ENCODE data around the gene PTPN2. TPM values are rescaled to one million over a fixed set of nuclear protein-coding genes. Genes with fewer than 3 reads are reported as not detected.

The PTPN2 gene
- total RNA-seq, 1 experiment from 2014 or later: 59.8 TPM

DNA sequence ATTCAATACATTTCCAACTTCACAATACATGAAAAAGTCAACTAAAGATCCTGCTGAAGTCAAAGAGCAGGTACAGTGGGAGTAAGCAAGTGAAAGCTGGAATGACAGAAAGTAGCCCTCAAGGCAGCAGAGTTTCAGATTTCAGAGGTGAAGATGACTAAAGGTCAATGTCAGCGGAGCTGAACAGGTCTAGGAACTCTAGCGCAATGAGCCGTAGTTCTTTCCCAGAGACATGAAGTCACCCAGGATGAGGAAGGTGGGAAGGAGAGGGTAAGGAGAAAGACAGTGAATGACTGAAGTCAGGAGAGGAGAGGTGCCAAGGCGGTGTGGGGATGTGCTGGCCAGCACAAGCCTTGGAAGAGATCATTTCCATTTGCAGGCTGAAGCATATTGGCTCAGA lies 28.1 kb downstream of the PTPN2 start:
- H3K4me2 ChIP-seq (ENCODE audit: low read length): no peak overlapping the region
- H4K20me1 ChIP-seq (ENCODE audit: low read length): no peaks in the 10 kb centered on the region
- no peaks in the 10 kb centered on the region for H3K27me3 ChIP-seq (ENCODE audit: low read length)
- H2AFZ ChIP-seq (ENCODE audit: low read length): no peak overlapping the region
- peaks cover 73% of the 10 kb centered on the region for H3K79me2 ChIP-seq (ENCODE audit: low read length)
- H3K27ac ChIP-seq (ENCODE audit: low read length): no peak overlapping the region
- H3K36me3 ChIP-seq (ENCODE audit: low read depth, low read length): peaks cover 31% of the 10 kb centered on the region
- no peak for DNase-seq
- intact Hi-C loops (cut with micrococcal nuclease): no loop called here
- no peaks in the 10 kb centered on the region for H3F3A ChIP-seq (ENCODE audit: low read length, unreplicated experiment)
- ChIA-PET CTCF (no interaction called here), POLR2A (ENCODE audit: unreplicated experiment) (no interaction called here)
- no peaks in the 10 kb centered on the region for H3K9me2 ChIP-seq (replicated peaks; ENCODE audit: low read length)
- H3K9me3 ChIP-seq (ENCODE audit: low read length): no peaks in the 10 kb centered on the region
- no peak overlapping the region for H3K4me3 ChIP-seq (ENCODE audit: low read length)
- TF ChIP-seq EZH2 (IDR thresholded peaks at IDR 0.05; ENCODE audit: low read length, unreplicated experiment) (no peak), EZH2phosphoT487 (IDR thresholded peaks at IDR 0.05; ENCODE audit: borderline replicate concordance, low read length) (no peak), CTCF (conservative IDR thresholded peaks at IDR 0.05; ENCODE audit: low read depth, low read length) (no peak)
- no TSS peak for BruUV-seq (replicated peaks)
- no peak for ATAC-seq
- no peak overlapping the region for H3K9ac ChIP-seq (ENCODE audit: low read length)
- peaks cover 6% of the 10 kb centered on the region; the same call in 1 of the 2 replicates for H3K4me1 ChIP-seq (ENCODE audit: insufficient read depth, low read length)

DNA sequence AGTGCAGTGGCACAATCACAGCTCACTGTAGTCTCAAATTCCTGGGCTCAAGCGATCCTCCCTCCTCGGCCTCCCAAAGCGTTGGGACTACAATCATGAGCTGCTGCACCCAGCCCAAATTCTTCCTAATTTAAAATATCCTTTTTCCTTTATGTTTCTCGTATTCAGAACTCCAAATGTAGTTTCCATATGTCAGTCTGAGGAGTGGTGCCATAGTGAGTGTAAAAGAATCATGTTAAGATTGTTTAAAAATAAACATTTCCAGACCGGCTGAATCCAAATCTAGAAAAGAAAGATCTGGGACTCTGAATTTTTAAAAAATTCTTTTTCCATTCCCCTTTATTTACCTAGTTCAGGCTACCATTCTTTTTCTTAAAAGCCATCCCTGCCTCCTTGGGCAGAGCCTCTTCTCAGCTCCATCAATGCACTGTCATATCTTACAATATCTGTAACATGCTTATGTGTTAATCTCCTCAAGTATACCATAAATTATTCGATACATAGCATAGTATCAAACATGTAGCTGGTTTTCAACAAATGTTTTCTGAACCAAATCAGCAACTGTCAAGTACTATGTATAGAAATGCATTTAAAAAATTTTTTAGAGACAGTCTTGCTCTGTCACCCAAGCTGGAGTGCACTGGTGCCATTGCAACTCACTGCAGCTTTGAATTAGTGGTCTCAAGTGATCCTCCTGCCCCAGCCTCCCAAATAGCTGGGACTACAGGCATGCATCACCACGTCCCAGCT lies 31.3 kb downstream of the PTPN2 start:
- Histone ChIP-seq H2AFZ (ENCODE audit: low read length) (no peak overlapping the region), H3K4me1 (ENCODE audit: insufficient read depth, low read length) (peaks cover 9% of the 10 kb centered on the region; the same call in 1 of the 2 replicates), H3K36me3 (ENCODE audit: low read depth, low read length) (peaks cover 30% of the 10 kb centered on the region), H3K27ac (ENCODE audit: low read length) (no peak overlapping the region), H3K9ac (ENCODE audit: low read length) (no peak overlapping the region), H3K79me2 (ENCODE audit: low read length) (peaks cover 54% of the 10 kb centered on the region), H3K9me3 (ENCODE audit: low read length) (no peaks in the 10 kb centered on the region), H3K9me2 (replicated peaks; ENCODE audit: low read length) (no peaks in the 10 kb centered on the region), H4K20me1 (ENCODE audit: low read length) (0 out of 2 replicates have a peak, but pooled peaks cover 4% of the 10 kb centered on the region), H3K4me3 (ENCODE audit: low read length) (no peak overlapping the region), H3F3A (ENCODE audit: low read length, unreplicated experiment) (no peaks in the 10 kb centered on the region), H3K4me2 (ENCODE audit: low read length) (no peak overlapping the region), H3K27me3 (ENCODE audit: low read length) (no peaks in the 10 kb centered on the region)
- POLR2A ChIA-PET (ENCODE audit: unreplicated experiment): interaction anchor here (1.3 kb wide), 1 partner anchor 31 kb away, joined by 13 read pairs; the partner anchor contains the start of gene PTPN2
- CTCF ChIA-PET: interaction anchor here (0.5 kb wide), 1 partner anchor 1065 kb away, joined by 3 read pairs; no protein-coding TSS in a partner anchor
- DNase-seq (no peak), ATAC-seq (no peak)
- BruUV-seq (replicated peaks): no TSS peak
- intact Hi-C loops (cut with micrococcal nuclease): no loop called here
- TF ChIP-seq EZH2phosphoT487 (IDR thresholded peaks at IDR 0.05; ENCODE audit: borderline replicate concordance, low read length) (no peak), CTCF (conservative IDR thresholded peaks at IDR 0.05; ENCODE audit: low read depth, low read length) (no peak), EZH2 (IDR thresholded peaks at IDR 0.05; ENCODE audit: low read length, unreplicated experiment) (no peak)

DNA sequence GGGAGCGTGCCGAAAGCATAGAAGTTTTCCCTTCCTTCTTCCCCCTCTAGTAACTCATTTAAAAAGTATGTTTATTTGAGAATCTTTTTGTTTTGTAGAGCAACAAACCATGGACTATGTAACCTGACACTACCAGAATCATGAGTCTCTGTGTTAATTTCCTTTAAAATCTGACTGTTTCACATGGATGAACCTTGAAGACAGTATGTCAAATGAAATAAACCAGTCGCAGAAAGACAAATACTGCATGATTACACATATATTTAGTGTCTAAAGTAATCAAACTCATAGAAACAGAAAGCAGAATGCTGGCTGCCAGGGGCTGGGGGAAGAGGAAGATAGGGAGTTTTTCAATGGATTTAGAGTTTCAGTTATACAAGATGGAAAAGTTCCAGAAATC lies 32.3 kb downstream of the PTPN2 start:
- ChIA-PET CTCF (no interaction called here), POLR2A (ENCODE audit: unreplicated experiment) (interaction anchor here (0.7 kb wide), 1 partner anchor 140 kb away, joined by 5 read pairs; the partner anchor contains the start of gene CEP192)
- no peaks in the 10 kb centered on the region for H3K9me2 ChIP-seq (replicated peaks; ENCODE audit: low read length)
- intact Hi-C loops (cut with micrococcal nuclease): no loop called here
- H2AFZ ChIP-seq (ENCODE audit: low read length): no peak overlapping the region
- ATAC-seq: peak; percentile 70
- H3K27ac ChIP-seq (ENCODE audit: low read length): no peak overlapping the region
- H3K4me1 ChIP-seq (ENCODE audit: insufficient read depth, low read length): peaks cover 9% of the 10 kb centered on the region; the same call in 1 of the 2 replicates
- no peaks in the 10 kb centered on the region for H3K9me3 ChIP-seq (ENCODE audit: low read length)
- peaks cover 27% of the 10 kb centered on the region for H3K36me3 ChIP-seq (ENCODE audit: low read depth, low read length)
- BruUV-seq (replicated peaks): no TSS peak
- H3K27me3 ChIP-seq (ENCODE audit: low read length): no peaks in the 10 kb centered on the region
- peaks cover 54% of the 10 kb centered on the region for H3K79me2 ChIP-seq (ENCODE audit: low read length)
- no peak overlapping the region for H3K9ac ChIP-seq (ENCODE audit: low read length)
- H3K4me2 ChIP-seq (ENCODE audit: low read length): no peak overlapping the region
- 0 out of 2 replicates have a peak, but pooled peaks cover 4% of the 10 kb centered on the region for H4K20me1 ChIP-seq (ENCODE audit: low read length)
- no peak for DNase-seq
- TF ChIP-seq EZH2 (IDR thresholded peaks at IDR 0.05; ENCODE audit: low read length, unreplicated experiment) (no peak), CTCF (conservative IDR thresholded peaks at IDR 0.05; ENCODE audit: low read depth, low read length) (no peak), EZH2phosphoT487 (IDR thresholded peaks at IDR 0.05; ENCODE audit: borderline replicate concordance, low read length) (no peak)
- H3K4me3 ChIP-seq (ENCODE audit: low read length): no peak overlapping the region
- H3F3A ChIP-seq (ENCODE audit: low read length, unreplicated experiment): no peaks in the 10 kb centered on the region
